HPDE6-E6E7 (cell line): ENCODE data around the gene TBRG4.

Experiments
- DNase-seq: peaks from one replicate; pipeline ENCODE4 v3.0.0; 2011; ENCODE audit warnings: missing footprints; ENCODE audit errors: extremely low spot score

TBRG4 gene

GRCh38 chr7:45143616-45144015 is 32.1 kb upstream of the TBRG4 start:
- DNase-seq: peak; percentile 27

- no peak for DNase-seq
Observed at GRCh38 chr7:45140827-45141226, 29.3 kb upstream of the TBRG4 start.

- DNase-seq: no peak
Observed at GRCh38 chr7:45138433-45139267, 27.2 kb upstream of the TBRG4 start.

GRCh38 chr7:45136106-45137060 is 24.9 kb upstream of the TBRG4 start:
- peak; percentile 80 for DNase-seq

GRCh38 chr7:45133877-45134276 is 22.4 kb upstream of the TBRG4 start:
- no peak for DNase-seq

GRCh38 chr7:45133352-45133751 is 21.9 kb upstream of the TBRG4 start:
- no peak for DNase-seq

- DNase-seq: no peak
Observed at GRCh38 chr7:45132708-45133320, 21.3 kb upstream of the TBRG4 start.

GRCh38 chr7:45131891-45132290 is 20.4 kb upstream of the TBRG4 start:
- DNase-seq: no peak

- no peak for DNase-seq
Observed at GRCh38 chr7:45130910-45131309, 19.4 kb upstream of the TBRG4 start.

GRCh38 chr7:45129906-45130305 is 18.4 kb upstream of the TBRG4 start:
- DNase-seq: no peak

GRCh38 chr7:45129181-45129800 is 17.8 kb upstream of the TBRG4 start:
- no peak for DNase-seq

GRCh38 chr7:45126920-45127319 is 15.4 kb upstream of the TBRG4 start:
- DNase-seq: no peak

GRCh38 chr7:45126201-45126600 is 14.7 kb upstream of the TBRG4 start:
- no peak for DNase-seq

- DNase-seq: no peak
Observed at GRCh38 chr7:45125193-45125904, 13.9 kb upstream of the TBRG4 start.

GRCh38 chr7:45123913-45124710 is 12.6 kb upstream of the TBRG4 start:
- DNase-seq: no peak

GRCh38 chr7:45122975-45123860 is 11.7 kb upstream of the TBRG4 start:
- no peak for DNase-seq

GRCh38 chr7:45119550-45119949 is 8.1 kb upstream of the TBRG4 start:
- DNase-seq: no peak

GRCh38 chr7:45118889-45119331 is 7.4 kb upstream of the TBRG4 start:
- DNase-seq: no peak

GRCh38 chr7:45118292-45118691 is 6.8 kb upstream of the TBRG4 start:
- DNase-seq: no peak
